ENCODE data around the gene C1R. TPM values are rescaled to one million over a fixed set of nuclear protein-coding genes. Genes with fewer than 3 reads are reported as not detected.

Gene C1R
- total and polyA plus RNA-seq, 7 experiments from 2014 or later: 1.0 to 7.2 (median 2.9) TPM

- no peaks in the 10 kb centered on the region for H3K9me3 ChIP-seq (ENCODE audit: control insufficient read depth in 2 of 3, low read length in 3 of 3)
- ChIA-PET CTCF (interaction anchor here (1.2 to 7.1 kb wide), 5 partner anchors 96 to 241 kb away, joined by 4 to 50 read pairs (median 7); partner anchors contain the start of genes C12orf57, LPCAT3, RNU7-1 and SPSB2), POLR2A (interaction anchor here (1.9 kb wide), 1 partner anchor 170 kb away, joined by 14 read pairs; the partner anchor contains the start of genes C12orf57 and RNU7-1)
- no peak overlapping the region for H3K4me3 ChIP-seq (ENCODE audit: low read length)
- ATAC-seq (no peak), DNase-seq (no peak)
- H3K27ac ChIP-seq (ENCODE audit: low read depth, low read length): no peak overlapping the region
- peaks cover 6% of the 10 kb centered on the region in 2 donors for H3K4me1 ChIP-seq (ENCODE audit: control insufficient read depth in 2 of 2, insufficient read depth in 2 of 2, low read length in 2 of 2)
- Mint-ChIP-seq H3K4me1 (peaks cover 12 to 45% (median 16%) of the 10 kb centered on the region in 7 donors), H3K4me3 (no peak overlapping the region), H3K36me3 (peaks cover 0 to 25% (median 10%) of the 10 kb centered on the region in 5 donors), H3K9me3 (no peaks in the 10 kb centered on the region), H3K27me3 (no peaks in the 10 kb centered on the region), H3K27ac (peak overlapping the region in 1 of 9 donors; percentile 18)
- intact Hi-C loops (cut with micrococcal nuclease): no loop called here
- no peaks in the 10 kb centered on the region for H3K27me3 ChIP-seq (ENCODE audit: control insufficient read depth in 2 of 2, insufficient read depth in 2 of 2, low read length in 2 of 2)
- H3K36me3 ChIP-seq (ENCODE audit: control insufficient read depth in 2 of 3, insufficient read depth in 3 of 3, low read length in 3 of 3): peaks cover 0 to 6% (median 0%) of the 10 kb centered on the region in 3 experiments
Measured at GRCh38 chr12:7114008-7114407, 21.8 kb upstream of the C1R start.

GRCh38 chr12:7113389-7113871, 21.2 kb upstream of the C1R start:
- CTCF ChIA-PET: interaction anchor here (0.6 to 7.1 kb wide), 16 partner anchors 17 to 318 kb away, joined by 3 to 50 read pairs (median 4); partner anchors contain the start of genes C12orf57, LPCAT3, RNU7-1 and SPSB2
- peak overlapping the region in 3 of 9 donors; percentile 14 to 44 (median 30) for H3K27ac Mint-ChIP-seq
- no peaks in the 10 kb centered on the region for H3K27me3 Mint-ChIP-seq
- no peak overlapping the region for H3K4me3 ChIP-seq (ENCODE audit: low read length)
- H3K36me3 Mint-ChIP-seq: peaks cover 0 to 25% (median 13%) of the 10 kb centered on the region in 5 donors
- peaks cover 0 to 6% (median 0%) of the 10 kb centered on the region in 3 experiments for H3K36me3 ChIP-seq (ENCODE audit: control insufficient read depth in 2 of 3, insufficient read depth in 3 of 3, low read length in 3 of 3)
- H3K27ac ChIP-seq (ENCODE audit: low read depth, low read length): no peak overlapping the region
- POLR2A ChIA-PET: interaction anchor here (0.6 to 1.9 kb wide), 4 partner anchors 17 to 241 kb away, joined by 3 to 14 read pairs (median 3); partner anchors contain the start of genes C12orf57, RNU7-1 and SPSB2
- H3K4me1 Mint-ChIP-seq: peaks cover 12 to 45% (median 16%) of the 10 kb centered on the region in 7 donors
- no peaks in the 10 kb centered on the region for H3K27me3 ChIP-seq (ENCODE audit: control insufficient read depth in 2 of 2, insufficient read depth in 2 of 2, low read length in 2 of 2)
- intact Hi-C loops (cut with micrococcal nuclease): loop anchor here (1.0 kb wide), 5 partner anchors 95 to 244 kb away; partner anchors contain the start of genes C12orf57 (in 1 of the 2), EMG1 (in 1 of the 2), LPCAT3 (in 1 of the 2) and PHB2 (in 1 of the 2)
- H3K9me3 ChIP-seq (ENCODE audit: control insufficient read depth in 2 of 3, low read length in 3 of 3): no peaks in the 10 kb centered on the region
- no peaks in the 10 kb centered on the region for H3K9me3 Mint-ChIP-seq
- DNase-seq: peak in 8 of 9 donors; percentile 30 to 65 (median 54)
- ATAC-seq: peak; percentile 63
- H3K4me3 Mint-ChIP-seq: no peak overlapping the region
- H3K4me1 ChIP-seq (ENCODE audit: control insufficient read depth in 2 of 2, insufficient read depth in 2 of 2, low read length in 2 of 2): peaks cover 6% of the 10 kb centered on the region in 2 donors

GRCh38 chr12:7112041-7112440, 19.8 kb upstream of the C1R start:
- Mint-ChIP-seq H3K36me3 (peaks cover 0 to 18% (median 13%) of the 10 kb centered on the region in 5 donors), H3K27ac (peak overlapping the region in 1 of 9 donors; percentile 23), H3K27me3 (no peaks in the 10 kb centered on the region), H3K4me3 (no peak overlapping the region), H3K4me1 (peaks cover 21 to 52% (median 25%) of the 10 kb centered on the region in 7 donors), H3K9me3 (no peaks in the 10 kb centered on the region)
- peaks cover 0 to 6% (median 0%) of the 10 kb centered on the region in 3 experiments for H3K36me3 ChIP-seq (ENCODE audit: control insufficient read depth in 2 of 3, insufficient read depth in 3 of 3, low read length in 3 of 3)
- no peaks in the 10 kb centered on the region for H3K9me3 ChIP-seq (ENCODE audit: control insufficient read depth in 2 of 3, low read length in 3 of 3)
- H3K27me3 ChIP-seq (ENCODE audit: control insufficient read depth in 2 of 2, insufficient read depth in 2 of 2, low read length in 2 of 2): no peaks in the 10 kb centered on the region
- H3K4me1 ChIP-seq (ENCODE audit: control insufficient read depth in 2 of 2, insufficient read depth in 2 of 2, low read length in 2 of 2): peaks cover 6% of the 10 kb centered on the region in 2 donors
- H3K27ac ChIP-seq (ENCODE audit: low read depth, low read length): no peak overlapping the region
- DNase-seq (no peak), ATAC-seq (no peak)
- H3K4me3 ChIP-seq (ENCODE audit: low read length): no peak overlapping the region
- POLR2A ChIA-PET: interaction anchor here (1.0 to 1.7 kb wide), 4 partner anchors 167 to 239 kb away, joined by 3 to 11 read pairs (median 4); partner anchors contain the start of genes C12orf57, RNU7-1 and SPSB2
- CTCF ChIA-PET: interaction anchor here (0.9 to 7.1 kb wide), 12 partner anchors 10 to 243 kb away, joined by 3 to 50 read pairs (median 7); partner anchors contain the start of genes C12orf57, LPCAT3, RNU7-1 and SPSB2
- intact Hi-C loops (cut with micrococcal nuclease): no loop called here

GRCh38 chr12:7110661-7111060, 18.4 kb upstream of the C1R start:
- Mint-ChIP-seq H3K4me1 (peaks cover 27 to 64% (median 39%) of the 10 kb centered on the region in 7 donors), H3K9me3 (peaks cover 0 to 11% (median 7%) of the 10 kb centered on the region in 11 donors), H3K4me3 (no peak overlapping the region), H3K27ac (peak overlapping the region in 1 of 9 donors; percentile 41), H3K27me3 (no peaks in the 10 kb centered on the region), H3K36me3 (peaks cover 6 to 22% (median 16%) of the 10 kb centered on the region in 5 donors)
- Histone ChIP-seq H3K36me3 (ENCODE audit: control insufficient read depth in 2 of 3, insufficient read depth in 3 of 3, low read length in 3 of 3) (peaks cover 0 to 6% (median 0%) of the 10 kb centered on the region in 3 experiments), H3K27me3 (ENCODE audit: control insufficient read depth in 2 of 2, insufficient read depth in 2 of 2, low read length in 2 of 2) (no peaks in the 10 kb centered on the region), H3K9me3 (ENCODE audit: control insufficient read depth in 2 of 3, low read length in 3 of 3) (peaks cover 0 to 4% (median 0%) of the 10 kb centered on the region in 3 experiments), H3K27ac (ENCODE audit: low read depth, low read length) (no peak overlapping the region), H3K4me3 (ENCODE audit: low read length) (no peak overlapping the region), H3K4me1 (ENCODE audit: control insufficient read depth in 2 of 2, insufficient read depth in 2 of 2, low read length in 2 of 2) (peaks cover 6% of the 10 kb centered on the region in 2 donors)
- CTCF ChIA-PET: interaction anchor here (1.1 to 7.1 kb wide), 4 partner anchors 15 to 241 kb away, joined by 4 to 50 read pairs (median 10); partner anchors contain the start of genes C12orf57 and RNU7-1
- POLR2A ChIA-PET: interaction anchor here (0.8 to 1.7 kb wide), 4 partner anchors 138 to 251 kb away, joined by 3 to 11 read pairs (median 4); partner anchors contain the start of genes C12orf57 and RNU7-1
- DNase-seq (no peak), ATAC-seq (no peak)
- intact Hi-C loops (cut with micrococcal nuclease): loop anchor here in 1 of 2 donors (1.0 kb wide), 1 partner anchor 20 kb away; the partner anchor contains the start of gene CLSTN3

- Histone ChIP-seq H3K27me3 (ENCODE audit: control insufficient read depth in 2 of 2, insufficient read depth in 2 of 2, low read length in 2 of 2) (no peaks in the 10 kb centered on the region), H3K9me3 (ENCODE audit: control insufficient read depth in 2 of 3, low read length in 3 of 3) (peaks cover 0 to 4% (median 0%) of the 10 kb centered on the region in 3 experiments), H3K4me3 (ENCODE audit: low read length) (peak overlapping the region; percentile 63), H3K36me3 (ENCODE audit: control insufficient read depth in 2 of 3, insufficient read depth in 3 of 3, low read length in 3 of 3) (no peaks in the 10 kb centered on the region), H3K27ac (ENCODE audit: low read depth, low read length) (peak overlapping the region; percentile 79), H3K4me1 (ENCODE audit: control insufficient read depth in 2 of 2, insufficient read depth in 2 of 2, low read length in 2 of 2) (peaks cover 6% of the 10 kb centered on the region in 2 donors)
- Mint-ChIP-seq H3K4me1 (peaks cover 28 to 64% (median 43%) of the 10 kb centered on the region in 7 donors), H3K4me3 (peak overlapping the region; percentile 90 to 98 (median 93)), H3K9me3 (peaks cover 0 to 14% (median 10%) of the 10 kb centered on the region in 11 donors), H3K27ac (peak overlapping the region; percentile 83 to 94 (median 88)), H3K27me3 (no peaks in the 10 kb centered on the region), H3K36me3 (peaks cover 8 to 30% (median 12%) of the 10 kb centered on the region in 5 donors)
- CTCF ChIA-PET: interaction anchor here (0.6 to 7.1 kb wide), 13 partner anchors 14 to 238 kb away, joined by 3 to 50 read pairs (median 5); partner anchors contain the start of genes C12orf57, C1R, LPCAT3 and PTPN6
- POLR2A ChIA-PET: interaction anchor here (0.9 to 3.0 kb wide), 4 partner anchors 158 to 237 kb away, joined by 4 to 38 read pairs (median 4); partner anchors contain the start of genes C12orf57, PTPN6, RNU7-1 and SPSB2
- DNase-seq (no peak), ATAC-seq (no peak)
- intact Hi-C loops (cut with micrococcal nuclease): loop anchor here (1.0 to 5.0 kb wide), 7 partner anchors 17 to 257 kb away; partner anchors contain the start of genes C1R (in 1 of the 2), CDCA3 (in 1 of the 2), CLSTN3 (in 1 of the 2) and LPCAT3 (in 1 of the 2)
Measured at GRCh38 chr12:7109572-7109920, 17.3 kb upstream of the C1R start.
